ENCODE data around the gene CXCL5.

GRCh38 chr4:74018771-74019170 lies 20.3 kb upstream of the CXCL5 start:
- TF ChIP-seq CTCF (IDR thresholded peaks at IDR 0.05): no peak
- TF ChIP-seq EP300 (IDR thresholded peaks at IDR 0.05): no peak
- TF ChIP-seq POLR2AphosphoS5 (IDR thresholded peaks at IDR 0.05): no peak
- TF ChIP-seq POLR2A (IDR thresholded peaks at IDR 0.05): no peak
